ENCODE data around the gene ADRA2C. TPM values are rescaled to one million over a fixed set of nuclear protein-coding genes. Genes with fewer than 3 reads are reported as not detected.
"Not testable (repeated sequence)": the region's sequence is repeated elsewhere in the genome, so short reads cannot be mapped to it uniquely, and the experiment has no call there.

The ADRA2C gene
- total RNA-seq, 1 donor from 2014 or later, result not detected

GRCh38 chr4:3814053-3814570, 47.9 kb downstream of the ADRA2C start:
- no peak overlapping the region for H3K4me3 ChIP-seq (ENCODE audit: low read depth, low read length)
- DNase-seq (ENCODE audit: low read depth), result no peak
- no peak for TF ChIP-seq CTCF (conservative IDR thresholded peaks at IDR 0.05; ENCODE audit: low read depth, low read length)

- not testable (repeated sequence) for H3K4me3 ChIP-seq (ENCODE audit: low read depth, low read length); DNase-seq (ENCODE audit: low read depth)
Observed at GRCh38 chr4:3814838-3815237, 48.7 kb downstream of the ADRA2C start.

GRCh38 chr4:3816256-3816825, 50.2 kb downstream of the ADRA2C start:
- DNase-seq (ENCODE audit: low read depth), result no peak
- TF ChIP-seq CTCF (conservative IDR thresholded peaks at IDR 0.05; ENCODE audit: low read depth, low read length), result no peak
- H3K4me3 ChIP-seq (ENCODE audit: low read depth, low read length), result no peak overlapping the region

- TF ChIP-seq CTCF (conservative IDR thresholded peaks at IDR 0.05; ENCODE audit: low read depth, low read length), result no peak
- no peak overlapping the region for H3K4me3 ChIP-seq (ENCODE audit: low read depth, low read length)
- DNase-seq (ENCODE audit: low read depth), result no peak
Observed at GRCh38 chr4:3816983-3817960, 51.1 kb downstream of the ADRA2C start.

Other genes with a start within 250 kb of the ADRA2C start
- 81.6 and 139 TPM in 2 replicates for gene LRPAP1, start 234.0 kb upstream of the ADRA2C start, total RNA-seq

All from epithelial cell of proximal tubule (primary cell).